Stimulated activated CD4-positive, alpha-beta T cell treated with anti-CD3 and anti-CD28 coated beads, Interleukin-12 subunit alpha, Interleukin-12 subunit beta, amount 100 ng/mL, for 4 hours (primary cell): ENCODE results near the gene CPD.
"Not testable (repeated sequence)": the region's sequence is repeated elsewhere in the genome, so short reads cannot be mapped to it uniquely, and the experiment has no call there.

Experiments used
- DNase-seq: peaks from one replicate; pipeline ENCODE4 v3.0.0-alpha.2; 2020

The CPD gene

GRCh38 chr17:30436729-30437128 lies 58.0 kb downstream of the CPD start:
- DNase-seq = no peak

- DNase-seq = no peak
Measured at GRCh38 chr17:30443721-30444120, 65.0 kb downstream of the CPD start.

- not testable (repeated sequence) for DNase-seq
Measured at GRCh38 chr17:30446640-30447039, 67.9 kb downstream of the CPD start.

- DNase-seq = no peak
Measured at GRCh38 chr17:30449480-30449879, 70.8 kb downstream of the CPD start.

GRCh38 chr17:30450125-30451027 lies 71.6 kb downstream of the CPD start:
- DNase-seq = no peak

- DNase-seq = no peak
Measured at GRCh38 chr17:30454635-30455034, 75.9 kb downstream of the CPD start.

- no peak for DNase-seq
Measured at GRCh38 chr17:30458371-30458770, 79.6 kb downstream of the CPD start.

GRCh38 chr17:30458797-30459413 lies 80.2 kb downstream of the CPD start:
- not testable (repeated sequence) for DNase-seq

- DNase-seq = no peak
Measured at GRCh38 chr17:30468465-30468864, 89.7 kb downstream of the CPD start.

- no peak for DNase-seq
Measured at GRCh38 chr17:30472238-30472890, 93.6 kb downstream of the CPD start.

GRCh38 chr17:30475206-30475605 lies 96.5 kb downstream of the CPD start:
- no peak for DNase-seq

GRCh38 chr17:30476726-30477082 lies 98.0 kb downstream of the CPD start:
- DNase-seq = peak; percentile 20

GRCh38 chr17:30477083-30477773 lies 98.5 kb downstream of the CPD start, which contains the start of gene GOSR1:
Gene GOSR1 (plus strand): TSS chr17:30477408. CDS start chr17:30477434, 26 bp downstream.
- peak; percentile 87 for DNase-seq

GRCh38 chr17:30477774-30478115 lies 99.0 kb downstream of the CPD start:
- DNase-seq = no peak

GRCh38 chr17:30482555-30482954 lies 103.8 kb downstream of the CPD start:
- DNase-seq = no peak

- no peak for DNase-seq
Measured at GRCh38 chr17:30483159-30483558, 104.4 kb downstream of the CPD start.

- DNase-seq = no peak
Measured at GRCh38 chr17:30493780-30494179, 115.1 kb downstream of the CPD start.

GRCh38 chr17:30495586-30495985 lies 116.9 kb downstream of the CPD start:
- DNase-seq = no peak

- DNase-seq = no peak
Measured at GRCh38 chr17:30503558-30503957, 124.8 kb downstream of the CPD start.

- DNase-seq = no peak
Measured at GRCh38 chr17:30505868-30506417, 127.2 kb downstream of the CPD start.

GRCh38 chr17:30506481-30506880 lies 127.8 kb downstream of the CPD start:
- no peak for DNase-seq

GRCh38 chr17:30513346-30513745 lies 134.6 kb downstream of the CPD start:
- DNase-seq = no peak
